K562 (cell line): ENCODE results near the gene PSMB10. TPM values are rescaled to one million over a fixed set of nuclear protein-coding genes. Genes with fewer than 3 reads are reported as not detected.

Source experiments
- CLOCK ChIP-seq: fragments of 250-450 bp; sonication (Bioruptor Pico); IDR thresholded peaks from 2 replicates; pipeline ENCODE4 v1.4.0; 2020; ENCODE audit warnings: mild to moderate bottlenecking, moderate library complexity, borderline replicate concordance
- MITF ChIP-seq: IDR thresholded peaks from 2 replicates; pipeline ENCODE4 v1.6.1; 2014; ENCODE audit warnings: antibody characterized with exemption
- MTA1 ChIP-seq: fragments of 450-650 bp; IDR thresholded peaks from 2 replicates; pipeline ENCODE4 v1.6.1; 2017; ENCODE audit warnings: borderline replicate concordance
- NCOA6 ChIP-seq: fragments of 450-650 bp; IDR thresholded peaks from 2 replicates; pipeline ENCODE4 v1.6.1; 2017; ENCODE audit warnings: mild to moderate bottlenecking
- NFIC ChIP-seq: fragments of 450-650 bp; IDR thresholded peaks from 2 replicates; pipeline ENCODE4 v1.6.1; 2017; ENCODE audit warnings: mild to moderate bottlenecking, inconsistent platforms
- NFRKB ChIP-seq: fragments of 450-650 bp; IDR thresholded peaks from 2 replicates; pipeline ENCODE4 v1.6.1; 2016; ENCODE audit warnings: low read depth
- NUFIP1 ChIP-seq: fragments of 450-650 bp; IDR thresholded peaks from 2 replicates; pipeline ENCODE4 v1.6.1; 2018; ENCODE audit not compliant: partially characterized antibody
- PCBP2 ChIP-seq: fragments of 200-400 bp; formaldehyde crosslinking; IDR thresholded peaks from 2 replicates; pipeline ENCODE4 v1.6.1; 2018; ENCODE audit warnings: low read length, low read depth, mild to moderate bottlenecking, moderate library complexity; ENCODE audit not compliant: poor library complexity, severe bottlenecking
- ZBTB9 ChIP-seq: fragments of 450-650 bp; formaldehyde crosslinking; IDR thresholded peaks from 2 replicates; pipeline ENCODE4 v1.4.0; 2020; ENCODE audit warnings: mild to moderate bottlenecking, moderate library complexity
- ZNF280B ChIP-seq: fragments of 250-450 bp; sonication (Bioruptor Pico); IDR thresholded peaks from 2 replicates; pipeline ENCODE4 v1.5.1; 2021; ENCODE audit warnings: mild to moderate bottlenecking
- ZNF644 ChIP-seq: fragments of 200-800 bp; sonication (Bioruptor generic); IDR thresholded peaks from 2 replicates; pipeline ENCODE4 v1.6.1; 2016; ENCODE audit warnings: low read depth, missing genetic modification characterization, missing compliant biosample characterization
- ZNF707 ChIP-seq: fragments of 250-450 bp; sonication (Bioruptor Pico); conservative IDR thresholded peaks from 2 replicates; pipeline ENCODE4 v1.8.0; 2022; ENCODE audit warnings: inconsistent platforms, mild to moderate bottlenecking, moderate library complexity
- polyA plus RNA-seq, 8 experiments: library from polyadenylated mRNA; depleted of rRNA in 4 of 8; stranded (reverse) in 5 of 8; unstranded in 3 of 8; fragments of >200 nt; fragmentation: Nextera tagmentation in 2 of 8; fragmentation: Illumina TruSeq in 1 of 8; extraction: Ambion mirVana in 2 of 8; extraction: Trizol in 1 of 8; gene quantifications; 2 replicates each; pipeline versions ENCODE4 v1.2.1 to v1.2.3, GENCODE V29; 2011 to 2014; ENCODE audit warnings: inconsistent platforms in 1 of 8, missing spikeins in 1 of 8
- total RNA-seq, 7 experiments: library from RNA; depleted of rRNA in 6 of 7; stranded (reverse); fragments of >200 nt in 6 of 7; fragmentation: Illumina TruSeq in 2 of 7; extraction: Trizol in 2 of 7; gene quantifications; 2 replicates each; pipeline versions ENCODE4 v1.2.1 to v1.2.3, GENCODE V29; 2011 to 2021; ENCODE audit warnings: low replicate concordance in 1 of 7
- TF ChIP-seq, protein P1 (sequence below): sonication (generic); formaldehyde crosslinking; IDR thresholded peaks from 2 replicates; pipeline ENCODE4 v1.8.0; 2023; ENCODE audit warnings: missing genetic modification reagents, mild to moderate bottlenecking, borderline replicate concordance

PSMB10 gene
- total and polyA plus RNA-seq, 9 of the 15 experiments (the other 6 are each of a cell fraction or from before 2014, with no cell fraction given) = 11.7 to 105 (median 51.0) TPM

GRCh38 chr16:67892899-67893742 lies 43.5 kb downstream of the PSMB10 start, which contains the start of gene PSKH1 (continued):
- TF ChIP-seq NFIC (no peak), CLOCK (CRISPR knock-in tag) (no peak), NFRKB (peak; percentile 28; the same call in 1 of the 2 replicates), ZBTB9 (CRISPR knock-in tag) (peak; percentile 85; the same call in 1 of the 2 replicates), MTA1 (peak; percentile 96), MITF (no peak), PCBP2 (no peak), NCOA6 (no peak), ZNF707 (CRISPR knock-in tag) (no peak), NUFIP1 (no peak), ZNF280B (CRISPR knock-in tag) (no peak), ZNF644 (tag) (no peak)
- TF ChIP-seq, protein P1, sequence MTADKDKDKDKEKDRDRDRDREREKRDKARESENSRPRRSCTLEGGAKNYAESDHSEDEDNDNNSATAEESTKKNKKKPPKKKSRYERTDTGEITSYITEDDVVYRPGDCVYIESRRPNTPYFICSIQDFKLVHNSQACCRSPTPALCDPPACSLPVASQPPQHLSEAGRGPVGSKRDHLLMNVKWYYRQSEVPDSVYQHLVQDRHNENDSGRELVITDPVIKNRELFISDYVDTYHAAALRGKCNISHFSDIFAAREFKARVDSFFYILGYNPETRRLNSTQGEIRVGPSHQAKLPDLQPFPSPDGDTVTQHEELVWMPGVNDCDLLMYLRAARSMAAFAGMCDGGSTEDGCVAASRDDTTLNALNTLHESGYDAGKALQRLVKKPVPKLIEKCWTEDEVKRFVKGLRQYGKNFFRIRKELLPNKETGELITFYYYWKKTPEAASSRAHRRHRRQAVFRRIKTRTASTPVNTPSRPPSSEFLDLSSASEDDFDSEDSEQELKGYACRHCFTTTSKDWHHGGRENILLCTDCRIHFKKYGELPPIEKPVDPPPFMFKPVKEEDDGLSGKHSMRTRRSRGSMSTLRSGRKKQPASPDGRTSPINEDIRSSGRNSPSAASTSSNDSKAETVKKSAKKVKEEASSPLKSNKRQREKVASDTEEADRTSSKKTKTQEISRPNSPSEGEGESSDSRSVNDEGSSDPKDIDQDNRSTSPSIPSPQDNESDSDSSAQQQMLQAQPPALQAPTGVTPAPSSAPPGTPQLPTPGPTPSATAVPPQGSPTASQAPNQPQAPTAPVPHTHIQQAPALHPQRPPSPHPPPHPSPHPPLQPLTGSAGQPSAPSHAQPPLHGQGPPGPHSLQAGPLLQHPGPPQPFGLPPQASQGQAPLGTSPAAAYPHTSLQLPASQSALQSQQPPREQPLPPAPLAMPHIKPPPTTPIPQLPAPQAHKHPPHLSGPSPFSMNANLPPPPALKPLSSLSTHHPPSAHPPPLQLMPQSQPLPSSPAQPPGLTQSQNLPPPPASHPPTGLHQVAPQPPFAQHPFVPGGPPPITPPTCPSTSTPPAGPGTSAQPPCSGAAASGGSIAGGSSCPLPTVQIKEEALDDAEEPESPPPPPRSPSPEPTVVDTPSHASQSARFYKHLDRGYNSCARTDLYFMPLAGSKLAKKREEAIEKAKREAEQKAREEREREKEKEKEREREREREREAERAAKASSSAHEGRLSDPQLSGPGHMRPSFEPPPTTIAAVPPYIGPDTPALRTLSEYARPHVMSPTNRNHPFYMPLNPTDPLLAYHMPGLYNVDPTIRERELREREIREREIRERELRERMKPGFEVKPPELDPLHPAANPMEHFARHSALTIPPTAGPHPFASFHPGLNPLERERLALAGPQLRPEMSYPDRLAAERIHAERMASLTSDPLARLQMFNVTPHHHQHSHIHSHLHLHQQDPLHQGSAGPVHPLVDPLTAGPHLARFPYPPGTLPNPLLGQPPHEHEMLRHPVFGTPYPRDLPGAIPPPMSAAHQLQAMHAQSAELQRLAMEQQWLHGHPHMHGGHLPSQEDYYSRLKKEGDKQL (CRISPR knock-in tag) = no peak
